ENCODE results near the gene IL6. TPM values are rescaled to one million over a fixed set of nuclear protein-coding genes. Genes with fewer than 3 reads are reported as not detected.
"Not testable (repeated sequence)": the region's sequence is repeated elsewhere in the genome, so short reads cannot be mapped to it uniquely, and the experiment has no call there.

Gene IL6
- polyA plus RNA-seq, 2 of the 4 experiments (the other 2 are of a cell fraction) = 1.3 to 2.9 TPM

DNA sequence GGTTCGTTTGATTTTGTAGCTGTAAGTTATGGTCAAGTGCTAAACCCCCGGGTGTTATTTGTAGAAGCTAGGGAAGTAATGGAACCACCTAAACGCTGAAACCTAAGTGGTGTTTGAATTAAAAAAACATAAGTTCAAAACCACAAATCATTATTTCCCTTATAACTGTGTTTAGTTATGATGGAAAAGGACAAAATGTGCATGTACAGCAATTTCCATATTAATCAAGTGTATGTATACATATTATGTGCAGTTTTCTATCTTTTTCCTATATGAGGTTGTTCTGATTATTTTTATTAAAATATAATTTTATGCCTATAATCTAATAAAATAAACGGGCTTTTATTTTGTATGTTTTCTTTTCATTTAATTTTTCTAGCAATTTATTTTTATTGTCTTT, 45.9 kb downstream of the IL6 start:
- CTCF ChIA-PET = interaction anchor here (0.7 to 1.7 kb wide), 3 partner anchors 9 to 283 kb away, joined by 3 read pairs; no protein-coding TSS in a partner anchor
- H3K27ac ChIP-seq = no peak overlapping the region
- 9% methylated on average over 4 of the region's 4 CpGs for WGBS (ENCODE audit: missing lambda C conversion rate)
- no peak for ATAC-seq
- H3K4me2 ChIP-seq = no peak overlapping the region
- H3K4me3 ChIP-seq = no peak overlapping the region
- no peak for DNase-seq (ENCODE audit: low read depth in 1 of 2, low spot score in 1 of 2)
- no peaks in the 10 kb centered on the region for H3K9me3 ChIP-seq
- peak; percentile 23 for FAIRE-seq
- TF ChIP-seq ZNF302 (CRISPR knock-in tag; IDR thresholded peaks at IDR 0.05) = no peak
- TF ChIP-seq, protein P1, sequence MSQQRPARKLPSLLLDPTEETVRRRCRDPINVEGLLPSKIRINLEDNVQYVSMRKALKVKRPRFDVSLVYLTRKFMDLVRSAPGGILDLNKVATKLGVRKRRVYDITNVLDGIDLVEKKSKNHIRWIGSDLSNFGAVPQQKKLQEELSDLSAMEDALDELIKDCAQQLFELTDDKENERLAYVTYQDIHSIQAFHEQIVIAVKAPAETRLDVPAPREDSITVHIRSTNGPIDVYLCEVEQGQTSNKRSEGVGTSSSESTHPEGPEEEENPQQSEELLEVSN (IDR thresholded peaks at IDR 0.05; ENCODE audit: borderline replicate concordance, low read depth) = no peak
- no peak for TF ChIP-seq RARB (CRISPR knock-in tag; IDR thresholded peaks at IDR 0.05)
- TF ChIP-seq JUN (IDR thresholded peaks at IDR 0.05) = no peak
- TF ChIP-seq, protein P2, sequence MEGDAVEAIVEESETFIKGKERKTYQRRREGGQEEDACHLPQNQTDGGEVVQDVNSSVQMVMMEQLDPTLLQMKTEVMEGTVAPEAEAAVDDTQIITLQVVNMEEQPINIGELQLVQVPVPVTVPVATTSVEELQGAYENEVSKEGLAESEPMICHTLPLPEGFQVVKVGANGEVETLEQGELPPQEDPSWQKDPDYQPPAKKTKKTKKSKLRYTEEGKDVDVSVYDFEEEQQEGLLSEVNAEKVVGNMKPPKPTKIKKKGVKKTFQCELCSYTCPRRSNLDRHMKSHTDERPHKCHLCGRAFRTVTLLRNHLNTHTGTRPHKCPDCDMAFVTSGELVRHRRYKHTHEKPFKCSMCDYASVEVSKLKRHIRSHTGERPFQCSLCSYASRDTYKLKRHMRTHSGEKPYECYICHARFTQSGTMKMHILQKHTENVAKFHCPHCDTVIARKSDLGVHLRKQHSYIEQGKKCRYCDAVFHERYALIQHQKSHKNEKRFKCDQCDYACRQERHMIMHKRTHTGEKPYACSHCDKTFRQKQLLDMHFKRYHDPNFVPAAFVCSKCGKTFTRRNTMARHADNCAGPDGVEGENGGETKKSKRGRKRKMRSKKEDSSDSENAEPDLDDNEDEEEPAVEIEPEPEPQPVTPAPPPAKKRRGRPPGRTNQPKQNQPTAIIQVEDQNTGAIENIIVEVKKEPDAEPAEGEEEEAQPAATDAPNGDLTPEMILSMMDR (IDR thresholded peaks at IDR 0.05) = no peak
- no peak for TF ChIP-seq POLR2A (IDR thresholded peaks at IDR 0.05; ENCODE audit: low read length)
- TF ChIP-seq POLR2AphosphoS2 (conservative IDR thresholded peaks at IDR 0.05; ENCODE audit: low read length) = no peak
- TF ChIP-seq, protein P3, sequence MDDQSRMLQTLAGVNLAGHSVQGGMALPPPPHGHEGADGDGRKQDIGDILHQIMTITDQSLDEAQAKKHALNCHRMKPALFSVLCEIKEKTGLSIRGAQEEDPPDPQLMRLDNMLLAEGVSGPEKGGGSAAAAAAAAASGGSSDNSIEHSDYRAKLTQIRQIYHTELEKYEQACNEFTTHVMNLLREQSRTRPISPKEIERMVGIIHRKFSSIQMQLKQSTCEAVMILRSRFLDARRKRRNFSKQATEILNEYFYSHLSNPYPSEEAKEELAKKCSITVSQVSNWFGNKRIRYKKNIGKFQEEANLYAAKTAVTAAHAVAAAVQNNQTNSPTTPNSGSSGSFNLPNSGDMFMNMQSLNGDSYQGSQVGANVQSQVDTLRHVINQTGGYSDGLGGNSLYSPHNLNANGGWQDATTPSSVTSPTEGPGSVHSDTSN (IDR thresholded peaks at IDR 0.05) = no peak
- no peak for TF ChIP-seq HDAC2 (IDR thresholded peaks at IDR 0.05)
- no peaks in the 10 kb centered on the region for H3K4me1 ChIP-seq
- POLR2A ChIA-PET = no interaction called here

DNA sequence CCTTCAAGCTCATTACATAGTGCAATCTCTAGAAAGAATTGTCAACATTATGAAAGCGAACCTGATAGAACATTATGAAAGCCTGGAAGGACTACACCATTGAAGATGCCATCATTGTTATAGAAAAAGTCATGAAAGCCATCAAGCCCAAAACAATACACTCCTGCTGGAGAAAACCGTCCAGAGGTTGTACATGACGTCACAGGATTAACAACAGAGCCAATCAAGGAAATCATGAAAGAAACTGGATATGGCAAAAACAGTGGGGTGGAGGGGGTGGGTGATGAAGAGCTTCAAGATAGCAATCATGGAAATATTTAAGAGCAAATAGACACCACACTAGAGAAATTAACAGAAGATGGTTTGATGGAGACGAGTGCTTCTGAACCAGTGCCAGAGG, 50.0 kb downstream of the IL6 start:
- ATAC-seq = no peak
- Histone ChIP-seq H3K4me3 (no peak overlapping the region), H3K27ac (no peak overlapping the region), H3K4me2 (no peak overlapping the region), H3K4me1 (no peaks in the 10 kb centered on the region), H3K9me3 (no peaks in the 10 kb centered on the region)
- 57% methylated on average over 4 of the region's 4 CpGs for WGBS (ENCODE audit: missing lambda C conversion rate)
- ChIA-PET POLR2A (no interaction called here), CTCF (interaction anchor here (0.6 to 2.0 kb wide), 3 partner anchors 216 to 323 kb away, joined by 3 to 7 read pairs (median 4); no protein-coding TSS in a partner anchor)
- no peak for TF ChIP-seq ZNF302 (CRISPR knock-in tag; IDR thresholded peaks at IDR 0.05)
- TF ChIP-seq RNF2 (IDR thresholded peaks at IDR 0.05; ENCODE audit: borderline replicate concordance, low read depth) = no peak
- TF ChIP-seq MAZ (IDR thresholded peaks at IDR 0.05; ENCODE audit: borderline replicate concordance, low read depth, low read length) = no peak
- no peak for TF ChIP-seq EHF (CRISPR knock-in tag; IDR thresholded peaks at IDR 0.05)
- no peak for TF ChIP-seq JUN (IDR thresholded peaks at IDR 0.05)
- TF ChIP-seq, protein P4, sequence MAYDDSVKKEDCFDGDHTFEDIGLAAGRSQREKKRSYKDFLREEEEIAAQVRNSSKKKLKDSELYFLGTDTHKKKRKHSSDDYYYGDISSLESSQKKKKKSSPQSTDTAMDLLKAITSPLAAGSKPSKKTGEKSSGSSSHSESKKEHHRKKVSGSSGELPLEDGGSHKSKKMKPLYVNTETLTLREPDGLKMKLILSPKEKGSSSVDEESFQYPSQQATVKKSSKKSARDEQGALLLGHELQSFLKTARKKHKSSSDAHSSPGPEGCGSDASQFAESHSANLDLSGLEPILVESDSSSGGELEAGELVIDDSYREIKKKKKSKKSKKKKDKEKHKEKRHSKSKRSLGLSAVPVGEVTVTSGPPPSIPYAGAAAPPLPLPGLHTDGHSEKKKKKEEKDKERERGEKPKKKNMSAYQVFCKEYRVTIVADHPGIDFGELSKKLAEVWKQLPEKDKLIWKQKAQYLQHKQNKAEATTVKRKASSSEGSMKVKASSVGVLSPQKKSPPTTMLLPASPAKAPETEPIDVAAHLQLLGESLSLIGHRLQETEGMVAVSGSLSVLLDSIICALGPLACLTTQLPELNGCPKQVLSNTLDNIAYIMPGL (CRISPR knock-in tag; IDR thresholded peaks at IDR 0.05; ENCODE audit: borderline replicate concordance) = no peak
- TF ChIP-seq EP300 (IDR thresholded peaks at IDR 0.05) = no peak
- TF ChIP-seq EHMT2 (IDR thresholded peaks at IDR 0.05; ENCODE audit: low read depth) = no peak
- TF ChIP-seq, protein P5, sequence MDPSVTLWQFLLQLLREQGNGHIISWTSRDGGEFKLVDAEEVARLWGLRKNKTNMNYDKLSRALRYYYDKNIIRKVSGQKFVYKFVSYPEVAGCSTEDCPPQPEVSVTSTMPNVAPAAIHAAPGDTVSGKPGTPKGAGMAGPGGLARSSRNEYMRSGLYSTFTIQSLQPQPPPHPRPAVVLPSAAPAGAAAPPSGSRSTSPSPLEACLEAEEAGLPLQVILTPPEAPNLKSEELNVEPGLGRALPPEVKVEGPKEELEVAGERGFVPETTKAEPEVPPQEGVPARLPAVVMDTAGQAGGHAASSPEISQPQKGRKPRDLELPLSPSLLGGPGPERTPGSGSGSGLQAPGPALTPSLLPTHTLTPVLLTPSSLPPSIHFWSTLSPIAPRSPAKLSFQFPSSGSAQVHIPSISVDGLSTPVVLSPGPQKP (IDR thresholded peaks at IDR 0.05; ENCODE audit: low read depth, low read length) = no peak
- no peak for TF ChIP-seq HDAC2 (IDR thresholded peaks at IDR 0.05)
- no peak for TF ChIP-seq HOXB5 (CRISPR knock-in tag; IDR thresholded peaks at IDR 0.05)
- no peak for FAIRE-seq
- no peak for DNase-seq (ENCODE audit: low read depth in 1 of 2, low spot score in 1 of 2)

DNA sequence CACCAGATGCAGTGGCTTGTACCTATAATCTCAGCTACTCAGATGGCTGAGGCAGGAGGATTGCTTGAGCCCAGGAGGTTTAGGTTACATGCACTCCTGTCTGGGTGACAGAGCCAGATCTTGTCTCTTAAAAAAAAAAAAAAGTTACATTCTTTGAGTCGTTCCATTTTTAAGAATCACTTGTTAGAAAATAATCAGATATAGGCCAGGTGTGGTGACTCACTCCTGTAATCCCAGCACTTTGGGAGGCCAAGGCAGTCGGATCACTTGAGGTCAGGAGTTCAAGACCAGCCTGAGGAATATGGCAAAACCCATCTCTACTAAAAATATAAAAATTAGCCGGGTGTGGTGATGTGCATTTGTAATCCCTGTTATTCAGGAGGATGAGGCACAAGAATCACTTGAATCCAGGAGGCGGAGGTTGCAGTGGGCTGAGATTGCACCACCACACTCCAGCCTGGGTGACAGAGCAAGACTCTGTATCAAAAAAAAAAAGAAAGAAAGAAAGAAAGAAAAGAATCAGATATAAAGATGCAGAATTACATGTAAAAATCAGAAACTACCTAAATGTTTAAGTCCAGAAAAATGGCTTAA, 52.8 kb downstream of the IL6 start:
- ATAC-seq; H3K4me2 ChIP-seq; POLR2A ChIA-PET; DNase-seq (ENCODE audit: low read depth in 1 of 2, low spot score in 1 of 2); H3K4me3 ChIP-seq; H3K27ac ChIP-seq; H3K4me1 ChIP-seq; FAIRE-seq; H3K9me3 ChIP-seq: not testable (repeated sequence)
- CTCF ChIA-PET = interaction anchor here (1.2 kb wide), 1 partner anchor 51 kb away, joined by 4 read pairs; no protein-coding TSS in a partner anchor
- WGBS (ENCODE audit: missing lambda C conversion rate) = 33% methylated on average over 4 of the region's 4 CpGs

Data from A549 (cell line).